GM12872 (cell line): ENCODE measurements around the gene TEX52.

Experiments used
- CTCF ChIP-seq: IDR thresholded peaks from 3 replicates; pipeline ENCODE4 v1.5.1; 2011; ENCODE audit warnings: low read depth, mild to moderate bottlenecking, low read length, moderate library complexity; ENCODE audit not compliant: insufficient read depth

Gene TEX52

DNA sequence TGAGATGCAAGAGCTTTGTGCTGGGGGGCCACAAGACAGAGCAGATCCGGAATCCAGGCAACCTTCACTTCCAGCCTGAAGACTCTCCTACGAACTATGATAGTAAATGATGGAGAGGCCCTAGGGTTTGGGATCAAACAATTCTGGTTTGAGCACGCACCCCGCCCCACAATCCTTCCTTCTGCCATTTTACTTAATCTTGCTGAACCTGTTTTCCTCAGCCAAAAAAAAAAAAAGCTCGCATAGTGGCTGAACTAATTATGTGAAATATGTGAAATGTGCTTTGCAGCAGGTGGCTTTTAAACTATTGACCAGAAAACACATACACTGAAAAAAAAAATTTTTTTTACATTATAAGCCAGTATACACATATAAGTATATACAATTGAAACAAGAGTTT is 45.0 kb downstream of the TEX52 start:
- no peak for TF ChIP-seq CTCF

GRCh38 chr12:2806700-2807099 is 50.1 kb downstream of the TEX52 start:
- no peak for TF ChIP-seq CTCF

- TF ChIP-seq CTCF: no peak
Measured at GRCh38 chr12:2805143-2805520, 51.7 kb downstream of the TEX52 start.

DNA sequence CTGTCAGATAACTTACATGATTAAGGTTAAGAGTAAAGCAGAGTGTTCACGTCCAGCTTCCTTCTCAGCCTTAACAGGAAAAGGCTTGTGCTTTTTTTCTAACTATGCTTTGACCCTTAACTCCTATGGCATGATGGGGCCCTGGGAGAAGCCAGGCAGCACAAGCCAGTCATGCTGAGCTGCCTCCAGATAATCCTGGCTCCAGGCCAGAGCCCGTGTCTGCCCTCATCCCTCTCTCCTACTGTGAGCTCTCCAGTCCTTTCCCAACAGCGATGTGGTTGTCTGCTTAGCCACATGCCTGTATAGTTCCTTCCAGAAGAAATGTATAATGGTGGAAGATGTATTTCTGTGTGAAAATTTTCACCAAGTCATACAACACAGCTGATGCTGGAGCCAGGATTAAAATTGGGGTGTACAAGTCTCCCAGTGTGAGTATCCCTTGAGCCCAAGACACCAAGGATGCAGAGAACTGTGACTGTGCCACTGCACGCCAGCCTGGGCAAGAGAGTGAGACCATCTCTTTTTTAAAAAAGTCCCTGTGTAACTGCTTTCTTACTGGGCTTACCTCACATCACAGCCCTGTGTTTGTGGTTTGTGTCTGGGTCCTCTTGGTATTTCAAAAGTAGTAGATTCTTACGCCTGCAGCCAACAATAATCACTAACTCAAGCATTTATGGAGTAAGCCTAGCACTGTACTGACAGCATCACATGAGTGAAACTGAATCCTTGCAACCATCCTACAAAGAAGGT is 52.3 kb downstream of the TEX52 start:
- TF ChIP-seq CTCF: no peak

DNA sequence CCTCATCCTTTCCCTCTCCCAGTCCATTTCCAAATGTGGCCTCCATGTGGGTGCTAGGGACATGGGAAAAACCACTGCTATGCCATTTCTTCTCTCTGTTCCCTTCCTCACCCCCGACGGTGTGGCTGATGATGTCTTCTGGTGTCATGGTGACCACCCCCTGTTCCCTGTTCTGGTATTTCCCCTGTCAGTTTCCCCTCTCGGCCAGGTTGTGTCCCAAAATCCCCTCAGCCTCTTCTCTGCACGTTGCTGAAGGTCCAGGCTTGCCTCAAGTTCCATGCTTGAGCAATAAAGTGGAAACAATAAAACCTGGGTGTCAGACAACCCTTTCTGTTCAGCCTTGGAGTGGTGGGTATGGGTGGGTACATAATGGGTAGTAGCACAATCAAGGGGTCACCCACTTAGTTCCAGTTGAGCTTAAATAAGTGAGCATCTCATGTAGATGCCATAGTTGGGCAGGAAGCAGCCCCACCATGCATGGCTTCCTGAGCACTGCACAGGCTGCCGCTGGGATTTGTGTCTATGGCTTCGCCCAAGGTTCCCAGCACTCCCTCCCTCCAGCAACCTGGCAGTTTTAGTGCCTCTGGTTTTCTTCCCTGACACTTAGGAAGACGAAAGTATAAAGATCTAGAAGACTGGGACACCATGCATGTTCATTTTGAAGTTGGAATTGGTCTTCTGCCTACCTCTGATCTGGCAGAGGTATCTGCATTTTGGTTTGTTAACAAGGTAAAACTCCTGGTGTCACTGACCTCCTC is 53.0 kb downstream of the TEX52 start:
- TF ChIP-seq CTCF: no peak

DNA sequence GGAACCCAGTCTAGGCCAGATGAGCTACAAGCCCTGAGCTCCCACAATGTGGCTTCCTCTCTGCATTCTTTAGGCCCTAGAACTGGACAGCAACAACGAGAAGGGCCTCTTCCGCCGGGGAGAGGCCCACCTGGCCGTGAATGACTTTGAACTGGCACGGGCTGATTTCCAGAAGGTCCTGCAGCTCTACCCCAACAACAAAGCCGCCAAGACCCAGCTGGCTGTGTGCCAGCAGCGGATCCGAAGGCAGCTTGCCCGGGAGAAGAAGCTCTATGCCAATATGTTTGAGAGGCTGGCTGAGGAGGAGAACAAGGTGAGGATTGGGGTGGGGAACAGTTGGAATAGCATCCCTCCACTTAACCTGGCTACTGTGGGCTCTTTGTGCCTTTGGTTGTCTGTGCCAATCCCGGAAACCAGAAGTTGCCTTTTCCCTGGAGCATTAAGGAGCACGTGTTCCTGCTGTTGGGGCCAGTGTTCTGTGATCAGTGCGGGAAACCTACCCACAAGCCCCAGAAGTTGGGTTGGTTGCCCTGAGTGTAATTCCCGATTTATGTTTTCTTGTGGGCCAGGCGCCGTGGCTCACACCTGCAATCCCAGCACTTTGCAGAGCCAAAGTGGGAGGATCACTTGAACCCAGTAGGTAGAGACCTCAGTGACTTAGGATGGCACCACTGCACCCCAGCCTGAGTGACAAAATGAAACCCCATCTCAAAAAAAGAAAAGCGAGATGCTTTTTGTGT is 55.6 kb downstream of the TEX52 start:
- TF ChIP-seq CTCF: no peak

DNA sequence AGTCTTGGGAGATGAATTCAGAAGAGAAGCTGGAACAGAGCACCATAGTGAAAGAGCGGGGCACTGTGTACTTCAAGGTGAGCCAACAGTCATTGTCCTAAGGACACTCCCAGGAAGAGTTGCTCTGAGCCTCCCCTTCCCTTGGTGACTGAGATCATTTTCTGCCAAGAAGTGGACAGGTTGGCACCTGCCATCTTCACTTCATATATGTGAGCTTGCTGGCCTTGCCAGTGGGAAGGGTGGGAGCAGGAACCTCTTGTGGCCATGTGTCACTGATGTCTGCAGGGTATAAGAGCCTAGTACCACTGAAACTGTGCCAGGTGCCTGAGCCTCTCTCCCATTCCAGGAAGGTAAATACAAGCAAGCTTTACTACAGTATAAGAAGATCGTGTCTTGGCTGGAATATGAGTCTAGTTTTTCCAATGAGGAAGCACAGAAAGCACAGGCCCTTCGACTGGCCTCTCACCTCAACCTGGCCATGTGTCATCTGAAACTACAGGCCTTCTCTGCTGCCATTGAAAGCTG is 56.7 kb downstream of the TEX52 start:
- TF ChIP-seq CTCF: no peak
